ENCODE data around the gene CCDC158.
"Not testable (repeated sequence)": the region's sequence is repeated elsewhere in the genome, so short reads cannot be mapped to it uniquely, and the experiment has no call there.

- not testable (repeated sequence) for TF ChIP-seq CTCF, POLR2A, EP300 (IDR thresholded peaks at IDR 0.05)
Measured at GRCh38 chr4:76281594-76281993, 139.3 kb downstream of the CCDC158 start.

All from gastroesophageal sphincter (tissue), 3 donors.